ENCODE measurements around the gene KIF26B.

Gene KIF26B

DNA sequence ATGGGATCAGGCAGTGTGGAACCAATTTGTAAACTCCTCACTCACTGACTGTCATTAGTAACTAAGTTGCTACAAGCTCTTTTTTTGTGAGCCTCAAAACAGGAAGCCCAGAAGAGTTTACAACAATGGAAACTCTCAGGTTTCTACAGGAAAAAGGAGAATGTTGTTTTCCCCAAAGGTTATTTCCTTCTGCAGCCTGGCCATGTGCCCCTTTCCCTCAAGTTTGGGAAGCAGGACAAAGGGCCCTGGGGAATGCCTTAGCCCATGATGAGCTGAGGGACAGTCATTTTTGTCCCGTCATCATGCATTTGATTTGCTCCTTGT, 395.9 kb downstream of the KIF26B start:
- ATAC-seq, result no peak
- TF ChIP-seq ZFP30 (CRISPR knock-in tag; IDR thresholded peaks at IDR 0.05), result no peak

DNA sequence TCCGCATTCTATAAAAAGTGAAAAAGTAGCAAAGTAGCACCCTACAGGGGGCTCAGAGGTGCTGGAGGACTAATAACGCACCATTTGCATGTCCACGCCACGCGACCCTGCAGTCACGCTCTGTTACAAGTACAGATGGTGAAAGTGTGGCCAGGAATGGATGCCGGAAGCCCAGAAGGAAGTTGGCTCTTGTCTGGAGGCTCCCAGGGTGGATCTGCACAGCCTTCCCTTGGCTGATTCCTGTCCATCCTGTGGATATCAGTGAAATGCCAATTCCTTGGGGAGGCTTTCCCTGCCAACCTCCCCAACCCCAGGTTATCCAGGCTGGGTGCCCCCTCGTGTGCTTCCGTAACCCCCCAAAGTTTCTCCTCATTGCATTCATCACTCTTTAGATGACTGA, 396.8 kb downstream of the KIF26B start:
- no peak for ATAC-seq
- no peak for TF ChIP-seq RARB (CRISPR knock-in tag; IDR thresholded peaks at IDR 0.05)
- TF ChIP-seq ISL1 (CRISPR knock-in tag; IDR thresholded peaks at IDR 0.05), result no peak
- TF ChIP-seq PPARA (CRISPR knock-in tag; IDR thresholded peaks at IDR 0.05; ENCODE audit: borderline replicate concordance), result no peak
- TF ChIP-seq, protein P1, sequence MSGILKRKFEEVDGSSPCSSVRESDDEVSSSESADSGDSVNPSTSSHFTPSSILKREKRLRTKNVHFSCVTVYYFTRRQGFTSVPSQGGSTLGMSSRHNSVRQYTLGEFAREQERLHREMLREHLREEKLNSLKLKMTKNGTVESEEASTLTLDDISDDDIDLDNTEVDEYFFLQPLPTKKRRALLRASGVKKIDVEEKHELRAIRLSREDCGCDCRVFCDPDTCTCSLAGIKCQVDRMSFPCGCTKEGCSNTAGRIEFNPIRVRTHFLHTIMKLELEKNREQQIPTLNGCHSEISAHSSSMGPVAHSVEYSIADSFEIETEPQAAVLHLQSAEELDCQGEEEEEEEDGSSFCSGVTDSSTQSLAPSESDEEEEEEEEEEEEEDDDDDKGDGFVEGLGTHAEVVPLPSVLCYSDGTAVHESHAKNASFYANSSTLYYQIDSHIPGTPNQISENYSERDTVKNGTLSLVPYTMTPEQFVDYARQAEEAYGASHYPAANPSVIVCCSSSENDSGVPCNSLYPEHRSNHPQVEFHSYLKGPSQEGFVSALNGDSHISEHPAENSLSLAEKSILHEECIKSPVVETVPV (CRISPR knock-in tag; IDR thresholded peaks at IDR 0.05), result no peak

DNA sequence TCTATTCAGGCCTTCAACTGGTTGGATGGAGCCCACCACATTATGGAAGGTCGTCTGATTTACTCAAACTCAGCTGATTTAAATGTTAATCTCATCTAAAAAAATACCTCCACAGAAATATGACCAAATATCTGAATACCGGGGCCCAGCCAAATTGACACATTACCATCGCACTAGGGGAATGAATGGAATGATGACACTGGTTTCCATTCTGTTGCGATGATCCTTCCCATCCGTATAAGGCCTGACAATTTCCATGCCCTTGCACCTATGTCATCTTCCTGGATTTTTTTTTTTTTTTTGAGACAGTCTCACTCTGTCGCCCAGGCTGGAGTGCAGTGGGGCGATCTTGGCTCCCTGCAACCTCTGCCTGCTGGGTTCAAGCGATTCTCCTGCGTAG, 397.5 kb downstream of the KIF26B start:
- no peak for ATAC-seq

DNA sequence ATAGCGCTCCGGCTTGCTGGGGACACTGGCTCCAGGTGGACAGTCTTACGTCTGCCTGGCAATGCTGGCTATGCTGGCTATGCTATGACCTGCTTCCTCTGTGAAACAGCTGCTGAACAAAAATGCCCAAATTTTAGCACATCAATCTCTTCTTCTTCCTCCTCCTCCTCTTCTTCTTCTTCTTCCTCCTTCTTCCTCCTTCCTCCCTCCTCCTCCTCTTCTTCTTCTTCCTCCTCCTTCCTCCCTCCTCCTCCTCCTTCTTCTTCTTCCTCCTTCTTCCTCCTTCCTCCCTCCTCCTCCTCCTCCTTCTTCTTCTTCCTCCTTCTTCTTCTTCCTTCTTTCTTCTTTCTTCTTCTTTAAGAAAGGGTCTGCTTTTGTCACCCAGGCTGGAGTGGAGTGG, 401.3 kb downstream of the KIF26B start:
- ATAC-seq, result no peak; the same call in 2 of the 3 replicates
- TF ChIP-seq, protein P2, sequence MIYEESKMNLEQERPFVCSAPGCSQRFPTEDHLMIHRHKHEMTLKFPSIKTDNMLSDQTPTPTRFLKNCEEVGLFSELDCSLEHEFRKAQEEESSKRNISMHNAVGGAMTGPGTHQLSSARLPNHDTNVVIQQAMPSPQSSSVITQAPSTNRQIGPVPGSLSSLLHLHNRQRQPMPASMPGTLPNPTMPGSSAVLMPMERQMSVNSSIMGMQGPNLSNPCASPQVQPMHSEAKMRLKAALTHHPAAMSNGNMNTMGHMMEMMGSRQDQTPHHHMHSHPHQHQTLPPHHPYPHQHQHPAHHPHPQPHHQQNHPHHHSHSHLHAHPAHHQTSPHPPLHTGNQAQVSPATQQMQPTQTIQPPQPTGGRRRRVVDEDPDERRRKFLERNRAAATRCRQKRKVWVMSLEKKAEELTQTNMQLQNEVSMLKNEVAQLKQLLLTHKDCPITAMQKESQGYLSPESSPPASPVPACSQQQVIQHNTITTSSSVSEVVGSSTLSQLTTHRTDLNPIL (CRISPR knock-in tag; IDR thresholded peaks at IDR 0.05; ENCODE audit: low read depth), result no peak
- TF ChIP-seq RARB (CRISPR knock-in tag; IDR thresholded peaks at IDR 0.05) (no peak), ESRRG (CRISPR knock-in tag; IDR thresholded peaks at IDR 0.05) (no peak), ZNF8 (CRISPR knock-in tag; IDR thresholded peaks at IDR 0.05) (no peak), ISL1 (CRISPR knock-in tag; IDR thresholded peaks at IDR 0.05) (no peak), ZNF70 (CRISPR knock-in tag; IDR thresholded peaks at IDR 0.05) (no peak), BACH2 (CRISPR knock-in tag; IDR thresholded peaks at IDR 0.05; ENCODE audit: borderline replicate concordance) (no peak), SNAI2 (CRISPR knock-in tag; IDR thresholded peaks at IDR 0.05) (no peak), CSDC2 (CRISPR knock-in tag; IDR thresholded peaks at IDR 0.05) (no peak), ZFP30 (CRISPR knock-in tag; IDR thresholded peaks at IDR 0.05) (no peak), ZNF565 (CRISPR knock-in tag; conservative IDR thresholded peaks at IDR 0.05; ENCODE audit: low read depth) (no peak), GLIS3 (CRISPR knock-in tag; IDR thresholded peaks at IDR 0.05) (no peak), TOX (CRISPR knock-in tag; IDR thresholded peaks at IDR 0.05; ENCODE audit: borderline replicate concordance) (no peak), ZFP3 (CRISPR knock-in tag; IDR thresholded peaks at IDR 0.05) (no peak), ARNTL (CRISPR knock-in tag; IDR thresholded peaks at IDR 0.05; ENCODE audit: borderline replicate concordance, low read depth) (no peak), PPARA (CRISPR knock-in tag; IDR thresholded peaks at IDR 0.05; ENCODE audit: borderline replicate concordance) (no peak)
- TF ChIP-seq, protein P3, sequence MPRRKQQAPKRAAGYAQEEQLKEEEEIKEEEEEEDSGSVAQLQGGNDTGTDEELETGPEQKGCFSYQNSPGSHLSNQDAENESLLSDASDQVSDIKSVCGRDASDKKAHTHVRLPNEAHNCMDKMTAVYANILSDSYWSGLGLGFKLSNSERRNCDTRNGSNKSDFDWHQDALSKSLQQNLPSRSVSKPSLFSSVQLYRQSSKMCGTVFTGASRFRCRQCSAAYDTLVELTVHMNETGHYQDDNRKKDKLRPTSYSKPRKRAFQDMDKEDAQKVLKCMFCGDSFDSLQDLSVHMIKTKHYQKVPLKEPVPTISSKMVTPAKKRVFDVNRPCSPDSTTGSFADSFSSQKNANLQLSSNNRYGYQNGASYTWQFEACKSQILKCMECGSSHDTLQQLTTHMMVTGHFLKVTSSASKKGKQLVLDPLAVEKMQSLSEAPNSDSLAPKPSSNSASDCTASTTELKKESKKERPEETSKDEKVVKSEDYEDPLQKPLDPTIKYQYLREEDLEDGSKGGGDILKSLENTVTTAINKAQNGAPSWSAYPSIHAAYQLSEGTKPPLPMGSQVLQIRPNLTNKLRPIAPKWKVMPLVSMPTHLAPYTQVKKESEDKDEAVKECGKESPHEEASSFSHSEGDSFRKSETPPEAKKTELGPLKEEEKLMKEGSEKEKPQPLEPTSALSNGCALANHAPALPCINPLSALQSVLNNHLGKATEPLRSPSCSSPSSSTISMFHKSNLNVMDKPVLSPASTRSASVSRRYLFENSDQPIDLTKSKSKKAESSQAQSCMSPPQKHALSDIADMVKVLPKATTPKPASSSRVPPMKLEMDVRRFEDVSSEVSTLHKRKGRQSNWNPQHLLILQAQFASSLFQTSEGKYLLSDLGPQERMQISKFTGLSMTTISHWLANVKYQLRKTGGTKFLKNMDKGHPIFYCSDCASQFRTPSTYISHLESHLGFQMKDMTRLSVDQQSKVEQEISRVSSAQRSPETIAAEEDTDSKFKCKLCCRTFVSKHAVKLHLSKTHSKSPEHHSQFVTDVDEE (CRISPR knock-in tag; IDR thresholded peaks at IDR 0.05), result no peak
- TF ChIP-seq, protein P4, sequence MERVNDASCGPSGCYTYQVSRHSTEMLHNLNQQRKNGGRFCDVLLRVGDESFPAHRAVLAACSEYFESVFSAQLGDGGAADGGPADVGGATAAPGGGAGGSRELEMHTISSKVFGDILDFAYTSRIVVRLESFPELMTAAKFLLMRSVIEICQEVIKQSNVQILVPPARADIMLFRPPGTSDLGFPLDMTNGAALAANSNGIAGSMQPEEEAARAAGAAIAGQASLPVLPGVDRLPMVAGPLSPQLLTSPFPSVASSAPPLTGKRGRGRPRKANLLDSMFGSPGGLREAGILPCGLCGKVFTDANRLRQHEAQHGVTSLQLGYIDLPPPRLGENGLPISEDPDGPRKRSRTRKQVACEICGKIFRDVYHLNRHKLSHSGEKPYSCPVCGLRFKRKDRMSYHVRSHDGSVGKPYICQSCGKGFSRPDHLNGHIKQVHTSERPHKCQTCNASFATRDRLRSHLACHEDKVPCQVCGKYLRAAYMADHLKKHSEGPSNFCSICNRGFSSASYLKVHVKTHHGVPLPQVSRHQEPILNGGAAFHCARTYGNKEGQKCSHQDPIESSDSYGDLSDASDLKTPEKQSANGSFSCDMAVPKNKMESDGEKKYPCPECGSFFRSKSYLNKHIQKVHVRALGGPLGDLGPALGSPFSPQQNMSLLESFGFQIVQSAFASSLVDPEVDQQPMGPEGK (CRISPR knock-in tag; IDR thresholded peaks at IDR 0.05; ENCODE audit: borderline replicate concordance), result no peak
- TF ChIP-seq, protein P5, sequence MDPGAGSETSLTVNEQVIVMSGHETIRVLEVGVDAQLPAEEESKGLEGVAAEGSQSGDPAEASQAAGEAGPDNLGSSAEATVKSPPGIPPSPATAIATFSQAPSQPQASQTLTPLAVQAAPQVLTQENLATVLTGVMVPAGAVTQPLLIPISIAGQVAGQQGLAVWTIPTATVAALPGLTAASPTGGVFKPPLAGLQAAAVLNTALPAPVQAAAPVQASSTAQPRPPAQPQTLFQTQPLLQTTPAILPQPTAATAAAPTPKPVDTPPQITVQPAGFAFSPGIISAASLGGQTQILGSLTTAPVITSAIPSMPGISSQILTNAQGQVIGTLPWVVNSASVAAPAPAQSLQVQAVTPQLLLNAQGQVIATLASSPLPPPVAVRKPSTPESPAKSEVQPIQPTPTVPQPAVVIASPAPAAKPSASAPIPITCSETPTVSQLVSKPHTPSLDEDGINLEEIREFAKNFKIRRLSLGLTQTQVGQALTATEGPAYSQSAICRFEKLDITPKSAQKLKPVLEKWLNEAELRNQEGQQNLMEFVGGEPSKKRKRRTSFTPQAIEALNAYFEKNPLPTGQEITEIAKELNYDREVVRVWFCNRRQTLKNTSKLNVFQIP (CRISPR knock-in tag; IDR thresholded peaks at IDR 0.05; ENCODE audit: borderline replicate concordance, low read depth), result no peak

More for the DNA sequence above, 397.5 kb downstream of the KIF26B start:
- no peak for TF ChIP-seq ESRRG (CRISPR knock-in tag; IDR thresholded peaks at IDR 0.05)
- no peak for TF ChIP-seq SNAI2 (CRISPR knock-in tag; IDR thresholded peaks at IDR 0.05)
- no peak for TF ChIP-seq ZNF8 (CRISPR knock-in tag; IDR thresholded peaks at IDR 0.05)
- no peak for TF ChIP-seq ZC3H10 (CRISPR knock-in tag; IDR thresholded peaks at IDR 0.05)
- TF ChIP-seq ZNF70 (CRISPR knock-in tag; IDR thresholded peaks at IDR 0.05), result no peak
- TF ChIP-seq PPARA (CRISPR knock-in tag; IDR thresholded peaks at IDR 0.05; ENCODE audit: borderline replicate concordance), result no peak
- TF ChIP-seq ZFP30 (CRISPR knock-in tag; IDR thresholded peaks at IDR 0.05), result no peak
- TF ChIP-seq, protein P5 (CRISPR knock-in tag; IDR thresholded peaks at IDR 0.05; ENCODE audit: borderline replicate concordance, low read depth), result no peak
- no peak for TF ChIP-seq BACH2 (CRISPR knock-in tag; IDR thresholded peaks at IDR 0.05; ENCODE audit: borderline replicate concordance)
- no peak for TF ChIP-seq ZFP3 (CRISPR knock-in tag; IDR thresholded peaks at IDR 0.05)
- TF ChIP-seq OSR1 (CRISPR knock-in tag; IDR thresholded peaks at IDR 0.05), result no peak
- no peak for TF ChIP-seq GLIS3 (CRISPR knock-in tag; IDR thresholded peaks at IDR 0.05)

Measured in SK-N-SH treated with all-trans-retinoic acid at 6 μM for 48 hours (cell line).